RWPE2 (cell line): ENCODE results near the gene RUVBL2.

ENCODE experiments used
- ATAC-seq: fragments of 200-7000 bp; cut with Tn5 transposase; 3 replicates; pipeline ENCODE4 v1.9.1; 2021; ENCODE audit warnings: low read depth
- DNase-seq: peaks from one replicate; pipeline ENCODE4 v3.0.0-alpha.2; 2020; ENCODE audit warnings: low spot score
- H3K27ac ChIP-seq: fragments of 450-650 bp; 2 replicates; pipeline ENCODE4 v1.5.1; 2017; ENCODE audit warnings: mild to moderate bottlenecking; ENCODE audit not compliant: poor library complexity, severe bottlenecking
- H3K27me3 ChIP-seq: fragments of 250-450 bp; sonication (Bioruptor Pico); 2 replicates; pipeline ENCODE4 v1.5.1; 2021; ENCODE audit warnings: mild to moderate bottlenecking, moderate library complexity; ENCODE audit not compliant: insufficient read depth, poor library complexity, severe bottlenecking
- H3K36me3 ChIP-seq: fragments of 250-450 bp; sonication (Bioruptor Pico); 2 replicates; pipeline ENCODE4 v1.5.1; 2020; ENCODE audit warnings: low read depth, mild to moderate bottlenecking, moderate library complexity
- H3K4me1 ChIP-seq: fragments of 250-450 bp; sonication (Bioruptor Pico); 2 replicates; pipeline ENCODE4 v1.5.1; 2021; ENCODE audit warnings: mild to moderate bottlenecking, moderate library complexity; ENCODE audit not compliant: insufficient read depth, poor library complexity, severe bottlenecking
- H3K4me3 ChIP-seq: fragments of 250-450 bp; sonication (Bioruptor Pico); 2 replicates; pipeline ENCODE4 v1.5.1; 2021; ENCODE audit warnings: mild to moderate bottlenecking, moderate library complexity; ENCODE audit not compliant: severe bottlenecking
- H3K9me3 ChIP-seq: fragments of 250-450 bp; sonication (Bioruptor Pico); 2 replicates; pipeline ENCODE4 v1.5.1; 2021; ENCODE audit warnings: mild to moderate bottlenecking, moderate library complexity; ENCODE audit not compliant: severe bottlenecking
- CTCF ChIP-seq: fragments of 450-650 bp; IDR thresholded peaks from one replicate; pipeline ENCODE4 v1.5.1; 2017; ENCODE audit warnings: mild to moderate bottlenecking, moderate library complexity; ENCODE audit not compliant: poor library complexity, severe bottlenecking

The RUVBL2 gene

DNA sequence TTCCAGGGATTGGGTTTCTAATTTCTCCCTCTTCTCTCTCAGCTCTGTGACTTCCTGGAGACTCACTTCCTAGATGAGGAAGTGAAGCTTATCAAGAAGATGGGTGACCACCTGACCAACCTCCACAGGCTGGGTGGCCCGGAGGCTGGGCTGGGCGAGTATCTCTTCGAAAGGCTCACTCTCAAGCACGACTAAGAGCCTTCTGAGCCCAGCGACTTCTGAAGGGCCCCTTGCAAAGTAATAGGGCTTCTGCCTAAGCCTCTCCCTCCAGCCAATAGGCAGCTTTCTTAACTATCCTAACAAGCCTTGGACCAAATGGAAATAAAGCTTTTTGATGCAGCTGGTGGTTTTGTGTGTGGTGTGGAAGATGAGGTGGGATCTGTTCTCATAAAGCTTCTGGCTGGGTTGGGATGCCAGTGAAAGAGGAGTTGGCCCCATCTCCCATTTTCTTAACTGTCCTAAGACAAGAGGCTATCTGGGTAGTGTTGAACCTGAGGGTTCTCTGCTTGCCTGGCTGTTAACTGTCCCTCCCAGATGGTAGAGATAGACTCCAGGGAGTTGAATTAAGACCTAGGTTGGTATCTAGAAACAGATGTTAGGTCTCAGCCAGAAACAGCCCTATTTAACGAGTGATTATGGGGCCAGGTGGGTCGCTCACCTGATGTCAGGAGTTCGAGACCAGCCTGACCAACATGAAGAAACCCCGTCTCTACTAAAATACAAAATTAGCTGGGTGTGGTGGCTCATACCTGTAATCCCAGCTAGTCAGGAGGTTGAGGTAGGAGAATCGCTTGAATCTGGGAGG, 26.9 kb upstream of the RUVBL2 start:
- Histone ChIP-seq H3K27ac (peak overlapping the region; percentile 91), H3K4me1 (peaks cover 16% of the 10 kb centered on the region)
- no peak for ATAC-seq

GRCh38 chr19:48967346-48968178, 26.1 kb upstream of the RUVBL2 start:
- no peaks in the 10 kb centered on the region for H3K27me3 ChIP-seq
- ATAC-seq (no peak), DNase-seq (no peak)
- H3K9me3 ChIP-seq = no peaks in the 10 kb centered on the region
- no peak overlapping the region for H3K27ac ChIP-seq
- no peak overlapping the region for H3K4me3 ChIP-seq
- peaks cover 16% of the 10 kb centered on the region for H3K4me1 ChIP-seq
- H3K36me3 ChIP-seq = peaks cover 50% of the 10 kb centered on the region
- no peak for TF ChIP-seq CTCF

More for the DNA sequence above, 26.9 kb upstream of the RUVBL2 start:
- Histone ChIP-seq H3K27me3 (no peaks in the 10 kb centered on the region), H3K4me3 (peak overlapping the region; percentile 63), H3K9me3 (no peaks in the 10 kb centered on the region), H3K36me3 (peaks cover 45% of the 10 kb centered on the region)
- no peak for DNase-seq
- no peak for TF ChIP-seq CTCF

GRCh38 chr19:48968179-48968661, 25.5 kb upstream of the RUVBL2 start:
- DNase-seq (no peak), ATAC-seq (no peak)
- no peak overlapping the region for H3K4me3 ChIP-seq
- no peak overlapping the region for H3K27ac ChIP-seq
- TF ChIP-seq CTCF = no peak
- no peaks in the 10 kb centered on the region for H3K27me3 ChIP-seq
- H3K9me3 ChIP-seq = no peaks in the 10 kb centered on the region
- peaks cover 15% of the 10 kb centered on the region for H3K4me1 ChIP-seq
- H3K36me3 ChIP-seq = peaks cover 57% of the 10 kb centered on the region

DNA sequence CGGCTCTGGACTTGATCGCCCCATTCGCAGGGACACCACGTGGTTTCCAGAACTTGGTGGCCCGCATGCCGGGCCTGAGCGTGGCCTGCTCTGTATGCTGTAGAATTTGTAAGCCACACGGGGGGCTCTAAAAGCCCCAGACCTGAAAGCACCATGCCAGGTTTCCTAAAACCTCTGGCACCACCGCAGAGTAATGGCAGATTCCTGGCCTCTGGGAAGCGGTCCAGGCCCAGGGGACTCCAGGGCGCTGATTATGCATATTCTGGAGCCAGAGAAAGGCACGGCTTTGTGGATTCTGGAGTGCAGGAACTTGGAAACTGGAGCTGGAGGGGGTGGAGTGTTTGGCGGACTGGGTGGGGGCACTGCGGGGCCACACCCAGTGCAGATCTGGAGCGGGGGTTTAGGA, 24.9 kb upstream of the RUVBL2 start:
- Histone ChIP-seq H3K4me3 (no peak overlapping the region), H3K36me3 (peaks cover 61% of the 10 kb centered on the region), H3K4me1 (peaks cover 9% of the 10 kb centered on the region), H3K27me3 (no peaks in the 10 kb centered on the region), H3K27ac (no peak overlapping the region), H3K9me3 (no peaks in the 10 kb centered on the region)
- no peak for TF ChIP-seq CTCF
- ATAC-seq (no peak), DNase-seq (no peak)
